Right lobe of liver (tissue), 6 donors: Measurements from ENCODE around the gene CHRD. TPM values are rescaled to one million over a fixed set of nuclear protein-coding genes. Genes with fewer than 3 reads are reported as not detected.

Experiments used
- ATAC-seq, 4 donors: fragments of 200-7000 bp; cut with Tn5 transposase; one replicate each; pipeline ENCODE4 v1.9.1; 2020; ENCODE audit warnings: mild to moderate bottlenecking in 4 of 4, moderate library complexity in 4 of 4
- DNase-seq, 3 donors: peaks; one replicate each; pipeline ENCODE4 v3.0.0-alpha.2; 2020
- H3K27ac ChIP-seq, 3 donors: fragments of 200-600 bp; one replicate each; pipeline ENCODE4 v1.8.0; 2022
- H3K27me3 ChIP-seq, 2 donors: fragments of 200-600 bp; one replicate each; pipeline ENCODE4 v1.8.0; 2022
- H3K36me3 ChIP-seq, 4 donors: fragments of 200-600 bp; sonication (generic) in 1 of 4; one replicate each; pipeline versions ENCODE4 v1.5.1 to v1.8.0; 2017 to 2022; ENCODE audit warnings: control low read depth in 1 of 4
- H3K4me1 ChIP-seq, 4 donors: fragments of 200-600 bp; sonication (generic) in 1 of 4; one replicate each; pipeline versions ENCODE4 v1.5.1 to v1.8.0; 2017 to 2022; ENCODE audit warnings: control low read depth in 1 of 4
- H3K4me3 ChIP-seq, 3 donors: fragments of 200-600 bp; one replicate each; pipeline ENCODE4 v1.8.0; 2022
- H3K9me3 ChIP-seq, 4 donors: fragments of 200-600 bp; sonication (generic) in 1 of 4; one replicate each; pipeline versions ENCODE4 v1.5.1 to v1.8.0; 2017 to 2022; ENCODE audit warnings: control low read depth in 1 of 4
- POLR2A ChIP-seq: fragments of 450-650 bp; IDR thresholded peaks from one replicate; pipeline ENCODE4 v1.6.1; 2017; ENCODE audit warnings: antibody characterized with exemption, mild to moderate bottlenecking
- WGBS: methylation state at CpG from one replicate; pipeline ENCODE4 v1.1.6; 2018; ENCODE audit warnings: low coverage, low lambda C conversion rate; ENCODE audit not compliant: insufficient coverage; ENCODE audit errors: missing lambda C conversion rate; 5-methylcytosine and 5-hydroxymethylcytosine counted together
- intact Hi-C, 2 donors: fragments of 100-400 bp; cut with DNase I; formaldehyde crosslinking; loops; one replicate each; pipeline versions ENCODE4 v1.11.2 to v1.14.1; 2022
- total RNA-seq, 6 experiments: library from RNA; depleted of rRNA in 2 of 6; stranded (reverse); fragments of >200 nt in 2 of 6; fragmentation: NEBNext Ultra II Directional in 3 of 6; extraction: Animal tissue kit (Norgen Biotek cat#: 25700) in 3 of 6; gene quantifications; one replicate each; pipeline versions ENCODE4 v1.1.0 to v1.2.4, GENCODE V29; 2016 to 2023
- TF ChIP-seq, protein P1 (sequence below), 4 donors: fragments of 200-600 bp in 3 of 4; fragments of 450-650 bp in 1 of 4; IDR thresholded peaks; one replicate each; pipeline versions ENCODE4 v1.5.1 to v1.8.0; 2016 to 2022; ENCODE audit warnings: antibody characterized with exemption in 4 of 4, mild to moderate bottlenecking in 2 of 4
- donor health status: DM: no; HTN: yes; CAD: no.
- donor health status: DM: no; HTN: no; CAD: no.
- donor health status: DM: no; HTN: no; CAD: no.
- donor health status: DM: no; HTN: yes; CAD: no.
- donor health status: DM: no; HTN: yes; CAD: no.

The CHRD gene
- total RNA-seq, 6 experiments from 2014 or later, result 19.5 to 97.2 (median 64.8) TPM

DNA sequence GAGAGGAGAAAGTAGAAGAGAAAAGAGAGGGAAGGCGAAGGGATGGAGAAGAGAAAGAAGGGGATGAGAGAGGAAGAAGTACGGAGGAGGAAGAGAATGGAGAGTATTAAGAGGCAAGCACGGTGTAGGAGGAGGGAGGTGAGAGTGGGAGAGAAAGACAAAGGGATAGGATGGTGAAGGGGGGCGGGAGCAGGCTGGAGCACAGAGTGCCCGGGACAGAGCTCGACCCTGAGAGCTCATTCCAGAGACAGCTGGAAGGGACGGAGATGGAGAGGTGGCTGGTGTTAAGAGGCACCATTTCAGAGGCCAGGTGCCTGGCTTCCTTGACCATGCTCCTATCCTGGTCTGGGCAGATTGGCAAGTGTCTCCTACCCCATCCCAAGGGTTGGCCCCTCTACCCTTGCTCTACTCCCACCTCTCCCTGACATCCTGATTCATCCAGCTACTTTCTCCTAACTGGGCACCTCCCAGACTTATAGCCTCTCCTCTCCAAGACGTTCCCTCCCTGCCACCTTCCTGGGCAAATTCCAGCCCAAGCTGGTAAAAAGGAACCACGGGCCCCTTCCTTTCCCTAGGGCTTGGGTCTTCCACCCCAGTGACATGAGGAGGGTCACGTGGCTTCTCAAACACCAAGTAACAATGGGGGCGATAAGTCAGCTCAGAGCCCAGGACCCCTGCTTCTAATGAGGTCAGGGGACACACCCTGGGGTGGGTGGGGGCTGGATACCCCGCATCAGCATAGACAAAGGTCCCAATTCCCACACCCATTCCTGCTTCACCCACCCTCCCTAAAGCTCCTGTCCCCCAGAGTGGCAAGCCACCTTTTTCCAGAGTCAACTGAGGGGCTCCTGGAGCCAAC is 19.6 kb upstream of the CHRD start:
- no peaks in the 10 kb centered on the region for H3K9me3 ChIP-seq
- 80% methylated on average over 10 of the region's 12 CpGs for WGBS
- peaks cover 0 to 19% (median 8%) of the 10 kb centered on the region in 4 donors for H3K4me1 ChIP-seq
- intact Hi-C loops, result no loop called here
- H3K4me3 ChIP-seq, result peak overlapping the region in 1 of 3 donors; percentile 75
- peak in 1 of 3 donors; percentile 25 for DNase-seq
- peaks cover 0 to 7% (median under 1%) of the 10 kb centered on the region in 4 donors for H3K36me3 ChIP-seq
- H3K27me3 ChIP-seq, result no peaks in the 10 kb centered on the region
- no peak for ATAC-seq
- no peak for TF ChIP-seq POLR2A
- TF ChIP-seq, protein P1, sequence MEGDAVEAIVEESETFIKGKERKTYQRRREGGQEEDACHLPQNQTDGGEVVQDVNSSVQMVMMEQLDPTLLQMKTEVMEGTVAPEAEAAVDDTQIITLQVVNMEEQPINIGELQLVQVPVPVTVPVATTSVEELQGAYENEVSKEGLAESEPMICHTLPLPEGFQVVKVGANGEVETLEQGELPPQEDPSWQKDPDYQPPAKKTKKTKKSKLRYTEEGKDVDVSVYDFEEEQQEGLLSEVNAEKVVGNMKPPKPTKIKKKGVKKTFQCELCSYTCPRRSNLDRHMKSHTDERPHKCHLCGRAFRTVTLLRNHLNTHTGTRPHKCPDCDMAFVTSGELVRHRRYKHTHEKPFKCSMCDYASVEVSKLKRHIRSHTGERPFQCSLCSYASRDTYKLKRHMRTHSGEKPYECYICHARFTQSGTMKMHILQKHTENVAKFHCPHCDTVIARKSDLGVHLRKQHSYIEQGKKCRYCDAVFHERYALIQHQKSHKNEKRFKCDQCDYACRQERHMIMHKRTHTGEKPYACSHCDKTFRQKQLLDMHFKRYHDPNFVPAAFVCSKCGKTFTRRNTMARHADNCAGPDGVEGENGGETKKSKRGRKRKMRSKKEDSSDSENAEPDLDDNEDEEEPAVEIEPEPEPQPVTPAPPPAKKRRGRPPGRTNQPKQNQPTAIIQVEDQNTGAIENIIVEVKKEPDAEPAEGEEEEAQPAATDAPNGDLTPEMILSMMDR (IDR thresholded peaks at IDR 0.05), result no peak
- H3K27ac ChIP-seq, result no peak overlapping the region

DNA sequence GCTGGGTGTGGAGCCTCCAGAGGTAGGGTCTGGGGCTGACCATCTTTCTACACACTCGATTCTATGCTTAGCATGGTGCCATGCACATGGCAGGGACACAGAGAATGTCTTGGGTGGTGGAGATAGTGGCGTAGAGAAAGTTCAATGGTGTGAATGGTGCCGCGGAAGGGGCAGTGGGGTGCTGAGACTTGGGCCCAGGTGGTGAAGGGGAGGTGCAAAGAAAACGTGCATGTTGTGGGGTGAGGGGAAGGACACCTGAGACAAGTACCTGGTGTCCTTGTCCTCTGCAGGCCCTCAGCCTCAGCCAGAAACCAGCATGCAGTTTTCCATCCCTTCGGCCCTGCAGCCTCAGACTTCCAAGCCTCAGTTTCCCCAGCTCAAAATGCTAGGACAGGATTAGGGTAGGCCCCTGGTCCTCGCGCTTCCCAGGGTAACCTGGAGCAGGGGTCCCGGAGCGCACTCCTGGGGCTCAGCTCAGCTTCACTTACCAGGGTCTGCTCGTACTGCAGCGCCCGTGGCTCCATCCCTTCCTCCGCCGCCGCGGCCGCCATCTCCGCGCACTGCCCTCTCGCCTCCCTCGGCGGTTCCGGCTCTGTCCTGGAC is 18.8 kb upstream of the CHRD start:
- DNase-seq (peak in 1 of 3 donors; percentile 40), ATAC-seq (no peak)
- no peaks in the 10 kb centered on the region for H3K27me3 ChIP-seq
- peaks cover 0 to 8% (median 2%) of the 10 kb centered on the region in 4 donors for H3K36me3 ChIP-seq
- peak overlapping the region; percentile 5 to 98 (median 95) for H3K27ac ChIP-seq
- peak overlapping the region; percentile 75 to 97 (median 85) for H3K4me3 ChIP-seq
- peaks cover 0 to 19% (median 8%) of the 10 kb centered on the region in 4 donors for H3K4me1 ChIP-seq
- 50% methylated on average over 5 of the region's 24 CpGs for WGBS
- intact Hi-C loops, result no loop called here
- H3K9me3 ChIP-seq, result no peaks in the 10 kb centered on the region
- TF ChIP-seq, protein P1 (IDR thresholded peaks at IDR 0.05), result no peak
- TF ChIP-seq POLR2A, result no peak

DNA sequence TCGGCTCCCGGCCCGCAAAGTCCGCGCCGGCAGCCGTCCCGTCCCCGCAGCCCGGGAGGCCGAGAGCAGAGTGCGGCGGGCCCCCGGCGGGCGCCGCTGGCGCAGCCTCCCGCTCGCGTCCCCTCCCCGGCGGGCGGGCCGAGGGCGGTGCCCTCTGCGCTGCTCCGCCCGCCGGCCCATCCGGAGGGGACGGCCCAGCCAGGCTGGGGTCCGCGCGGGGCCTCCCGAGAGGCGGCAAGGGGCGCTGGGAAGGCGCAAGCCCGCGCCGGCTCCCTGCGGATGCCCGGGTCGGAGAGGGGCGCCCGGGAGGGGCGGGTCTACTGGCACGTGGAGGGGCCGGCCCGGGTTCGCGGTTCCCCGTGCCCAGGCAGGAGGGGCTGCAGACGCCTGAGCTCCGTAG is 18.3 kb upstream of the CHRD start, which contains the start of the genes CLCN2 and POLR2H:
Gene CLCN2, minus strand, starts transcription at position 74 of the 400 bp plus-strand sequence. CDS start 126 bp downstream, outside the sequence.
Gene POLR2H, plus strand, starts transcription at position 179 of the 400 bp plus-strand sequence. CDS start 1,783 bp downstream, outside the sequence.
- Histone ChIP-seq H3K27me3 (no peaks in the 10 kb centered on the region), H3K4me1 (peaks cover 0 to 19% (median 8%) of the 10 kb centered on the region in 4 donors), H3K27ac (peak within 1 kb of the TSS; percentile 95 to 99 (median 98)), H3K9me3 (no peaks in the 10 kb centered on the region), H3K4me3 (peak within 1 kb of the TSS; percentile 75 to 97 (median 85)), H3K36me3 (peaks cover 0 to 8% (median 2%) of the 10 kb centered on the region in 4 donors)
- intact Hi-C loops, result no loop called here
- TF ChIP-seq, protein P1 (IDR thresholded peaks at IDR 0.05), result no peak
- peak; percentile 83 for TF ChIP-seq POLR2A
- DNase-seq, result peak; percentile 65 to 70 (median 69)
- peak; percentile 40 to 58 (median 55) for ATAC-seq
- no CpG with 5 or more reads among the region's 56 CpGs for WGBS

DNA sequence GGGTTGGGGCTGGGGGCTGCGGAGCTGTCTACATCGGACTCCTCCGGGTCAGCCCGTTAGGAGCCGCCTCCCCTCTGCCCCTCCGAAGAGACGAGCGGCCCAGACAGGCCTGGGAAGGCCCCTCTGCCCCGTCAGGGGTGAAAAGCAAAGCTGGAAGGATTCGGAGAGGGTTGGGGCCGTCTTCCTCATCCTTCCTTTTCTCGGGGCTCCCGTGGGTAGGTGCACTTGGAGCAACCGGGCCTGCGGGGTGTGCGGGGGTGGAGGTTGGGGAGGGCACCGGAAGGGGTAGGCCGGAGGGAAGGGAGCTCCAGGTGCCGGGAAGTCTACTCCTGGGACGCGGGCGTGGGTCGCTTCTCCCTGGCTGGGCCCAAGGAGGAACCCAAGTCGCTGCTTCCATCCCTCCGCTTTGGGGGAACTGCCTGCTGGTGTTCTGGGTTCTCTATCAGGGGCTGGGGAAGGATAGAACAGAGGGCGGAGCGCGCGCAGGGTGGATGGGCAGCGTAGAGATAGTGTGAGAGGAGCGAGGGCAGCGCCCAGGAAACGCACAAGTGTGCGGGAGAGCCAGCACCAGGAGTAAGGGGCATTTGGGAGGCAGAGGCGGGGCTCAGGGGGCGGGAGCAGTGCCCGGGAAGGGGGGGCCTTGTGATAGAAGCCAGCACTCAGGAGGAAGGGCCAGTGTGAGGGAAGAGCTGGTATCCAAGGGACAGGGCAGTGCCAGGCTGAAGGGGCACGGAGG is 17.8 kb upstream of the CHRD start:
- intact Hi-C loops, result no loop called here
- DNase-seq, result peak; percentile 75 to 82 (median 79)
- H3K9me3 ChIP-seq, result no peaks in the 10 kb centered on the region
- peak overlapping the region; percentile 95 to 99 (median 98) for H3K27ac ChIP-seq
- H3K27me3 ChIP-seq, result no peaks in the 10 kb centered on the region
- H3K4me3 ChIP-seq, result peak overlapping the region; percentile 75 to 97 (median 85)
- no peak for TF ChIP-seq POLR2A
- TF ChIP-seq, protein P1 (IDR thresholded peaks at IDR 0.05), result no peak
- peaks cover 0 to 19% (median 8%) of the 10 kb centered on the region in 4 donors for H3K4me1 ChIP-seq
- peaks cover 0 to 8% (median 2%) of the 10 kb centered on the region in 4 donors for H3K36me3 ChIP-seq
- 0% methylated on average over 20 of the region's 38 CpGs for WGBS
- peak; percentile 39 to 44 (median 42) for ATAC-seq
